HG03060 (cell line): ENCODE measurements around the gene OTUB2.
"Not testable (repeated sequence)": the region's sequence is repeated elsewhere in the genome, so short reads cannot be mapped to it uniquely, and the experiment has no call there.

Source experiments
- ATAC-seq: cut with Tn5 transposase; IDR thresholded peaks from one replicate; pipeline ENCODE4 v1.9.1; 2021; ENCODE audit warnings: low read depth, moderate number of reproducible peaks; ENCODE audit not compliant: unreplicated experiment

Gene OTUB2

DNA sequence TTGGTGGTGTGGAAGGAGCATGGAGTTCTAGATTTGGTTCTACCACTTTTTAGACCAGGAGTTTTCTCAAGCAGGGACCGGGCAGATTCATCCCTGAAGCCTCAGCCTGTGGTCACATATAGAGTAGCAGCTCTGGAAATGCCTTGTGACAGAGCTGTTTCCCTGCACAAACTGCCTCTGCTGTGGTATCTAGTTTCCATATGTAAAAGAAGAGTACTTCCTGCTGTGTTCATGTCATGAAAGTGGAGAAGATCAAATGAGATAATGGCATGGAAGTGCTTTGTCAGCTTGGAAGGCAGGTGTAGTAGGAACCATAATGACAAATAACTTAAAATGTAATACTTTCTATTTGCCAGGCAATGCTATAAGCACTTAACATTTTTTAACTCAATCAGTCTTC is 26.1 kb downstream of the OTUB2 start:
- no peak for ATAC-seq

DNA sequence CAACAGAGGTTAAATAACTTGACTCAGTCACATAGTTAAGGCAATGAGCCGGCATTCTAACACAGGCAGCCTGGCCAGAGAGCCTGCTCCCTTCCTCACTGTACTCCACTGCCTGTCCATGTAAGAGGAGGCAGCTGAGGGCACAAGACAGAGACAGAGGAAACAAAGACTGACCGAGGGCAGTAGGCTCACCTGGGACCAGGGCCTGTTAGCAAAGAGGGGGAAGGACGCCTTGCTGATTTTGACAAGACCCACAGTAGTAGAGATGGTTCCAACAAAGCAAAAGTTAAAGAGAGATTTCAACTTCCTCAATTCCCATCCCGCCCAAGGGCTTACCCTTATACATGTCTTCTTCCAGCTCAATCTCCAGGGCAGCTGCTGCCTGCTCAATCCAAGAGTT is 26.5 kb downstream of the OTUB2 start:
- ATAC-seq = no peak

DNA sequence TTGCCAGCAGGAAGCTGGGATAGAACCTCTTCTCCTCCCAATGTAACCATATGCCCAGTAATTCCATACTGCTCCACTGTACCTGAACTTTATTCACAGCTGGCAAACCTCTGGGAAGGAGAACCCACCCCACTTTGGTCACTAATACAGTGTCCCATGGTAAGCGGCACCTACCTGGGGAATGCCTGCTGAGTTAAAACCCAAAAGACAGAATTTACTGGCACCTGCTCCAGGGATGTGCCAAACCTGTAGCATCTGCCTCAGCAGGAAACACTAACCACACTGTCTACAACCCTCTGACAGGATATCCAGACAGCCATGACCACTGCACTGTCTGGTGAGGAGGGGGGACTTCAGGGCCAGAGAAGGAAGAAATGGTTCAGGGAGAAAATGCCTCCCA is 28.3 kb downstream of the OTUB2 start:
- ATAC-seq = no peak

DNA sequence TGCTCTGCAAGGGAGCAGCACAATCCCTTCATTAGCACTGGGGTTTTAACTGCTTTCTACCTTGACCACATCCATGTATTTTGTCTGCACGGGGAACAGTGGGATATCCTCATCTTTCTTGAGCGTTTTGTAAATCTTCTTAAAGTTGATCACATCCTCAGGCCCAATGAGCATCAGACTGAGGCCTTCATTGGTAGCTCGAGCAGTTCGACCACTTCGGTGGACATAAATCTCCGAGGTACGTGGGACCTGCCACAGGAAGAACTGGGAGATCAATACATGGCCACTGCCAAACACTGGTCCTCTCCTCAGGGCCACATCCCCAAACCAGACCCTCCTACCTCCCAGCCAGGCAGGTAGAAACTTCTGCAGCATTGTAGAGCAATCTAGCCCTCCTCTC is 28.8 kb downstream of the OTUB2 start:
- no peak for ATAC-seq

DNA sequence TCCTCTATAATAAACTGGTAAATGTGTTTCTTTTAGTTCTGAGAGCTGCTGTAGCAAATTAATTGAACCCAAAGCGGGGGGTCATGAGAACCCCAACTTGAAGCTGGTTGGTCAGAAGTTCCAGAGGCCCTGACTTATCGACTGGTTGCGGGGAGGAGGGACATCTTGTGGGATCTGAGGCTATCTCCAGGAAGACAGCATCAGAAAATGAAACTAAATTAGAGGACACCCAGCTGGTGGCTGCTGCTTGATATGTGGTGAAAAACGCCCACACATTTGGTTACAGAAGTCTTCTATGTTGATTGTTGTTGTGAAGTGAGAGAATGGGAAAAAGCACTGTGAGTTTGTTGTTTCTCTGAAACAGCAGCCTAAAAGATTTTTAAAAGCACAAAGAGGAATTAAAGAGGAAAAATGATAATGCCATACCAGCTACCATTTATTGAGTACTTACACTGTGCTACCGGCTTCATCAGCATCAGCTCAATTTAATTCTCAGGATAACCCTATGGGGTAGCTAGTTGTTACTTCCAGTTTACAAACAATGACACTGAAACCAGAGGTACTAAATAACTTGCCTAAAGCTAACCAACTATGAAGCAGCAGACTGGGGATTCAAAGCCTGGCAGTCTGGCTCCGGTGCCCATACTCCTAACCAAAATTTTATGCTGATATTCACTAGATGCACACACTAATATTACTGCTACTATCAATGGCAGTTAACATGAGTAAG is 30.6 kb downstream of the OTUB2 start:
- ATAC-seq = peak; percentile 65

DNA sequence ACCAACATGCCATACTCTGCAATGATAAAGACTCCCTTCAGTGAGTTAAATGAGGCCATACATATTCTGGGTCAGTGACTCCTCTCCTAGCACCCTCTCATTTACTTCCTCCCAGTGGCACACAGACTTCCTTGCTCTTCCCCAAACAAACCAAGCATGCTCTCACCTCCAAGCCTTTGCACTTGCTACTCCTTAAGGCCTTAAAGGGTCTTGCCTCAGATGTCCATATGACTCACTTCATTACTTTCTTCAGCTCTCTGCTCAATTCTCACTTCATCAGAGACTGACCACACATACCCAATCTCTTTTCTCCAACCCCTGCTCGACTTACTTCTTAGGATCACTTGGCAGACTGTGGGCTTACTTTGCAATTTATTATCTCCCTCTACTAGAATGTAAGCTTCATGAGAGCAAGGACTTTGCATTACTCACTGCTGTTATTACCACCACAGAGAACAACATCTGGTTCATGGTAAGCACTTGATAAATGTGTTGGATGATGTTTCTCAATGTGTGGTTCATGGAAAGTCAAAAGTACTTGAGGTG is 32.1 kb downstream of the OTUB2 start:
- no peak for ATAC-seq

DNA sequence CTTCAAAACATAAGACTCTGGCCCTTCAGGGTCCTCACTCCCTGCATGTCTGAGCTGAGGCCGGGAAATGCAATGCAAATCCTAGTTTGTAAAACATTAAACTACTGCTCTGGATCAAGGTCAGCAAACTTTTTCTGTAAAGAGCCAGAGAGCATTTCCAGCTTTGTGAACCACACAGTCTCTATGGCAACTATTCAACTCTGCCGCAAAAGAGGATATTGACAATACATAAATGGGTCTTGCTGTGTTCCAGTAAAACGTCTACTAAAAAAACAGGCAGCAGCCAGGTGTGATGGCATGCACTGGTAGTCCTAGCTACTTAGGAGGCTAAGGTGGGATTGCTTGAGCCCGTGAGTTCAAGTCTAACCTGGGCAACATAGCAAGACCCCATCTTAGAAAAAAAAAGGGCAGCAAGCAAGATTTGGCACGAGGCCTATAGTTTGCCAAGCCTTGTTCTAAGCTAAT is 32.6 kb downstream of the OTUB2 start:
- no peak for ATAC-seq

DNA sequence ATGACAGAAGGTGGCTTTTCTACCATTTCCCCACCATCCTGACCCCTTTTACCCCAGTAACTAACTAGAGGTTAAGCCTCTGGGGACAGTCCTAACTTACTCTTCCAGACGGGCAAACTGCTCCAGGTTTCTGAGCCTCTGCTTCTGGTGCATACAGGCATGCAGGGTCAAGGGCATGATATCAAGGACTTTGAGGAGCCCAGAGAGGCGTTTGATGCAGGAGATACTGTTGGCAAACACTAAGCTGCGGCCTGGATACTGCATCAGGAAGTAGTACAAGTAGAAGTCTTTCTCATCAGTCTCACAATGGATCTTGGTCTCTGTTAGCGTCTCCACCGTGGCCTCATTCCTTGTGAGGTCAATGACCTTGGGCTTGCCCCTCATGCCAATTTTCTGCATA is 33.9 kb downstream of the OTUB2 start:
- no peak for ATAC-seq

DNA sequence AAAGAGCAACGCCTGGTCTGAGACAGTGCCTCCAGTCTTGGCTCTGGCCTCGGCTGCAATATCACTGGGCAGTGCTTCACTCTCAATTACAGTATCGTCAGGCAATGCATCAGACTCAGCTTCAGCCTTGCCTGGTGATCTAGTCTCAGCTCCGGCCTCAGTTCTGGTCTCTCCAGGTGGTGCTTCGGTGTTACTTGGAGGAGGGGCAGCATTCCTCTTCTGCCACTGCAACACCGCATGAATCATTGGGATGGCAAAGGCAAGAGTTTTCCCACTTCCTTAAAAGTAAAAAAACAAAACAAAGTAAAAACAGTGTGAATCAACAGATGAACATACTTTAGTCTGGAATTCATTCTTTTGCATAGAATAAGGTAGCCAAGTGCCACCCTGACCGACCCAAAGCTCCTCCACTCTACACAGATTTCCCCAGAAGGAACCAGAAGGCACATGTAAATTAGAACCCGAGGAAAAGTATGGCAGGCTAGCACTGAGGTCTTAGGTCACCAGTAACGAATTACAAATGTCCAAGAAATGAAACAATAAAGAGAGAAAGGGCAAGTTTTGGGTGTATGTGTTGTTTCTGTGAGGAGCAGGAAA is 36.3 kb downstream of the OTUB2 start:
- no peak for ATAC-seq

DNA sequence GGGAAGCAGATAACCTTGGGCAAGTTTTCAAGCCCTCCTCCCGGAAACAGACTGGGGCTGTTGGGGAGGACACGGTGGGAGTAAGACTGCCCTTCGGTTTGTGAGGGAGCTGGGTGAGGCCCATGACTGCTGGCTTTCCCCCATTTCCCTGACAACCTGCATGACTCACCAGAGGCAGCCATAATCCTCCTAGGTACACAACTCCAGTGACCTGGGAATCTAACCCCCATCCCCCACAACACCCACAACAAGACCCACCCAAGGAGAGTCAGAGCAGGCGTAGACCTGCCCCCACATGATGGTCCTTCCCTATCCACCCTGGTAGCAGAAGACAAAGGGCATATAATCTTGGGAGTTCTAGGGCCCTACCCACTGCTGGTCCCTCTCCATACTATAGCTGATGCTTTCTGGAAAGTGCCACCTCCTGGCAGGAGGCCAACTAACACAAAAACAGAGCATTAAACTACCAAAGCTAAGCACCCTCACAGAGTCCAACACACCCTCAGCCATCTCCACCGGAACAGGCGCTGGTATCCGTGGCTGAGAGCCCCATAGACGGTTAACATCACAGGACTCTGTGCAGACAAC is 40.0 kb downstream of the OTUB2 start:
- no peak for ATAC-seq

DNA sequence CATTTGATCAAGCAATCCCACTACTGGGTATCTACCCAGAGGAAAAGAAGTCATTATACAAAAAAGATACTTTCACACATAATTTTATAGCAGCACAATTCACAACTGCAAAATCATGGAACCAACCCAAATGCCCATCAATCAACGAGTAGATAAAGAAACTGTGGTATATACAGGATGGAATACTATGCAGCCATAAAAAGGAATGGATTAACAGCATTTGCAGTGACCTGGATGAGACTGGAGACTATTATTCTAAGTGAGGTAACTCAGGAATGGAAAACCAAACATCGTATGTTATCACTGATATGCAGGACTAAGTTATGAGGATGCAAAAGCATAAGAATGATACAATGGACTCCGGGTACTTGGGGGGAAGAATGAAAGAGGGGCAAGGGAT is 45.9 kb downstream of the OTUB2 start:
- ATAC-seq = not testable (repeated sequence)

DNA sequence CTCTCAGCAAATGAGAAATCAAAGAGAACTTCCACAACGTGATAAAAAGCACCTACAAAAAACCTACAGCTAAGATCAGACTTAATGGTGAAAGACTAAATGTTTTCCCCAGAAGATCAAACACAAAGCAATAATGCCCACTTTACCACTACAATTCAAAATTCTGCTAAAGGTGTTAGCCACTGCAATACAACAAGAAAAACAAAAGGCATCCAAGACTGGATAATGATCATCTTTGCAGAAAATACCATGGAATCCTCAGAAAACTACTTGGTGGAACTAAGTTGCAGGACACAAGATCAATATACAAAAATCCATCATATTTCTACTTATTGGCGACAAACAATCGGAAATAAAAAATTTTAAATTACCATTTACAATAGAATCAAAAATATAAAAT is 48.4 kb downstream of the OTUB2 start:
- no peak for ATAC-seq

DNA sequence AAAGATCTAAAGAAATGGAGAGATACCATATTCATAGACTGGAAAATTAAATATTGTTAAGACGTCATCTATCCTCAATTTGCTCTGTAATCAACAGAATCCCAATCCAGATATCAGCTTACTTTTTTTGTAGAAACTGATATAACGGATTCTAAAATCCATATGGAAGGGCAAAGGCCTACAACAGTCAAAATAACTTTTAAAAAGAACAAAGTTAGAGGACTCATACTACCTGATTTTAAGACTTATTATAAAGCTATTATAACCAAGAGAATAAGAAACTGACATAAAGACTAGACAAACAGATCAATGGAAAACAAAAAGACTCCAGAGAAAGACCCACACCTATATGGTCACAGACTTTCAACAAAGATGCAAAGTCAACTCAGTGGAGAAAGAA is 48.9 kb downstream of the OTUB2 start:
- no peak for ATAC-seq

DNA sequence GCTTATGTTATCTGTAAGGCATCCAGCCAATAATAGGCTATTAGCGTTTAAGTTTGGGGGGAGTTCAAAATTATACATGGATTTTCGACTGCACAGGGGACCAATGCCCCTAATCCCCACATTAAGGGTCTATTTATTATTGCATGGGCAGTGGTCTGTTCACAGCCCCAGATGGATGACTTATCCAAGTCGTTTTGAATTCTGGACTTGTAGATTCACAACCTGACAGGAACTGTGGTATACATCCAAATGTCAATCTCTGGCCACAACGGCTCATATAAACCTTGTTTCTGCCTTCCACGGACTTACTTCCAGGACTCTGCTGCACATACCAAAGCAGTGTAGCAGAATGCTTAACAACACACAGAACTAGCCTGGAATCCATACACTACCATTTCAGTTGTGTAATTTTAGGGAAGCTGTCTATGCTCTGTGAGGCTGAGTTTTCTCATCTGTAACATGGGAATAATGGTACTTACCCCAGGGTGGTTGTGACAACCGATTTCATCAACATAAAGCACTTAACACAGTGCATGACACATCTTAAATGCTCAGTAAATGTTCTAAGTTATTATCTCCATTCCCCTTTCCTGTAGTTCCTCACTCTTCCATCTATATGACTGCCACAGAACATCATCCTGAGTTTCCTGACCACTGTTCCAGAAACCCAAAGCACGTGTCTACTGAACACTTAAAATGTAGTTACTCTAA is 51.1 kb downstream of the OTUB2 start:
- ATAC-seq = no peak

DNA sequence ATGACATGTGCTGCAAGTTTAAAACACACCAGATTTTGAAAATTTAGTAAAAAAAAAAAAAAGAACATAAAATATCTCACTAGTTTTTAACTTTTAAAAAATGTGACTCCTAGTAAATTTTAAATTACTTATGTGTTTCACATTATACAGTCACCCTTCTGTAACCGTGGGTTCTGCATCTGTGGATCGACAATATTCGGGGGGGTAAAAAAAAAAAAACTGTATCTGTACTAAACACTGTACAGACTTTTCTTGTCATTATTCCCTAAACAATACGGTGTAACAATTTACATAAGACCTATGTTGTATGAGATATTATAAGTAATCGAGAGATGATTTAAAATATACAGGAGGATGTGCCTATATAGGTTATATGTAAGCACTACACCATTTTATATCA is 51.7 kb downstream of the OTUB2 start:
- ATAC-seq = no peak

DNA sequence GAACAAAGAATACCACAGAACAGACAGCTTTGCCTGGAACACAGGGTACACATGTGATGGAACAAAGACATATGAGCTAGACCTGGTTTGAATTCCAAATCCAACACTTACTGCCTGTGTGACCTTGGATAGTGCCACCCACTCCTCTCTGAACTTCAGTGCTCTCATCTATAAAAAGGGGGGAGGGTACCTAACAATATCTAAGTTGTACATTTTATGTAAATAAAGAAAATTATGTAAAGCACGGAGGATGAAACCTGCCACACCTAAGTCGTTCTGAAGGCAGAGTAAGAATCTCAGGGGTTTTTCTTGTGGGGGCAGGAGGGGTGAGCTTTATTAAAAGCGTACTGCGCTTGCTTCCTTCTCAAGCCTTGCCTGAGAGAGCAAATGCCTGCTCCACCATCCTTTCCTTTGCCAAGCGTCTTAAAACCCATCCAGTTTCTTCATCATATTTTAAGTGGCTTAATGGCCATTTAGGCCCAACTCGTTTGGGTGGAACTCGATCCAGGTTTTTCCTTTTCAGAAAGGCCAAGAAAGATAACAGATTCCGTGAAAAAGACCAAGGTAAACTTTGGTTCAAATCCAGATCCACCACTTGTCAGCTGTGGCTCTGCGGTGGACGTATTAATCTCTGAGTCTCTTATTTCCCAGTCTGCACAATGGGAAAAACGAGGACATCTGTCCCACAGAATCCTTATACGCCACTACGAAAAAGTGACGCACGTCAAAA is 53.9 kb downstream of the OTUB2 start:
- ATAC-seq = no peak

DNA sequence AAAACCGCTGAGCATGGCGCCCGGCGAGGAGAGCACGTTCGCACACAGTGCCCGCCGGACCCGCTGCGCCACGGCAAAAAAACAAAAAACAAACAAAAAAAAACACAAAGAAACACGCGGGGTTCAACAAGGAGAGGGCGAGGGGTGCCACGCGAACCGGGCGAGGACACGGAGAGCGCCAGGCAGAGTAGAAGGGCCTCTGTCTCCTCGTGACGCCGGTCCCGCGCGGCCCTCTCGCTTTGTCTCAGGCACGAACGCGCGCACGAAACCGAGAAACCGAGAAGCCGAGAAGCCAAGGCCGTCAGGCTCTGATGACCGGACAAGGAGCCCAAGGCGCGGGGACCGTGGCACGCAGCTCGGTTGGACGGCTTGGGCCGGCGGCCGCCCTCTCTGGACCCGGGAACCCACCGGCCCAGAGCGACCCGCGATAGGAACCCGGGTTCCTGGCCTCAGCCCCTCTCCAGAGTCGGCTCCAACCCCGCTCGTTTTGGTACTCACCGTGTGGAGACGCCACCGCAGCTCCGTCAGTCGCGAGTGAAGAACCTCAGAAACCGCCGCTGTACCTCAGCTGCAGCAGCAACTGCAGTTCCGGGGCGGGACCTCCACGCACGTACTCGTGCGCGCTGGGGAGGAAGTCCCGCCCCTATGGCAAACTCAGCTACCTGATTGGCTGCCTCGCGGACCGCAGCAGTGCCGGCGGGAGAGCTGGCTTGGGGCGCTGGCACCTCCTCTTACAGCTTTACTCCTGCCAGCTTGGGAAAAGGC is 54.7 kb downstream of the OTUB2 start, which contains the start of the genes DDX24 and IFI27L1:
DDX24 (minus strand) TSS at position 582 of the 765 bp plus-strand sequence. CDS start 1,460 bp downstream, outside the sequence.
IFI27L1 (plus strand) TSS at position 690 of the 765 bp plus-strand sequence. CDS start 15,628 bp downstream, outside the sequence.
- ATAC-seq = peak; percentile 93

DNA sequence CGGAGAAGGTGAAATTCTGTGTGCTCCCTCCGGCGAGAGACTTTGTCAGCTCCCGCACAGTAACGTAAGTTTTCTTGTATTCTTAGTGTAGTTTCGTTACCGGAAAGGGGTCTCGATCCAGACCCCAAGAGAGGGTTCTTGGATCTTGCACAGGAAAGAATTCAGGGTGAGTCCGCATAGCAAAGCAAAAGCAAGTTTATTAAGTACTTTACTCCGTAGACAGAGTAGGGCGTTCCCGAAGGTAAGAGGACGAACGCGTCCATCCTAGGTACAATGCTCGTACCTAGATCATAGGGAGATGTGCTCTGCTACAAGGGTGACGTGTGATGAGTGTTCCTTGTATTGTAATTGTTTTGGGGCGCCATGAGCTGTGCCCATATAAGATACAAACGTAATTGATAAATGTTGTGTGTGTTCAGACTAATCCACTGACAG is 55.3 kb downstream of the OTUB2 start:
- peak; percentile 10 for ATAC-seq

DNA sequence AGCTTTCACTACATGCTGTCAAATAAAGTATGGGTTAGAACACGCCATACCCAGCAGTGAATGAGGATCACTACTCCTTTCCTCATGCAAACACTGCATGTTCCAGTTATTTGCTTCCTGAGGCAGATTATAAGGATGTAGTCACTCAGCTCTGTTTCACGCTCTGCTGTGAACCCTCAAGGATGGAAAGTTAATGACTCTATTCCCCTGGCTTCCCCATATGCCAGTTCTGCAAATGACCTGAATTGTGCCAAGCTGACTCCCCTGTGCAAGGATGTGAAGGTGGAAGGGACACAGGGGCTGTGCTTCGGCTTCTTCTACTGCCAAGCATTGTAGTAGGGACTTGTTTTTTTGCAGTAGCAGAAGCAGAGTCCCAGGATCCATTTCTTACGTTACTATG is 61.8 kb downstream of the OTUB2 start:
- ATAC-seq = no peak
